T-helper 1 cell treated with Interleukin-12 subunit alpha and Interleukin-12 subunit beta and Interleukin-4 antibody, amounts not matched to agents 30 ng/mL and 1 ng/mL, for 36 hours (primary cell): ENCODE data around the gene SLC1A3. TPM values are rescaled to one million over a fixed set of nuclear protein-coding genes. Genes with fewer than 3 reads are reported as not detected.

ENCODE experiments used
- intact Hi-C: fragments of 100-400 bp; cut with micrococcal nuclease; formaldehyde crosslinking; loops from one replicate; pipeline ENCODE4 v1.15.1; 2024
- total RNA-seq: library from RNA; stranded (reverse); gene quantifications from 2 replicates; pipeline ENCODE4 v1.2.3, GENCODE V29; 2022

SLC1A3 gene
- total RNA-seq, 1 donor from 2014 or later: not detected

DNA sequence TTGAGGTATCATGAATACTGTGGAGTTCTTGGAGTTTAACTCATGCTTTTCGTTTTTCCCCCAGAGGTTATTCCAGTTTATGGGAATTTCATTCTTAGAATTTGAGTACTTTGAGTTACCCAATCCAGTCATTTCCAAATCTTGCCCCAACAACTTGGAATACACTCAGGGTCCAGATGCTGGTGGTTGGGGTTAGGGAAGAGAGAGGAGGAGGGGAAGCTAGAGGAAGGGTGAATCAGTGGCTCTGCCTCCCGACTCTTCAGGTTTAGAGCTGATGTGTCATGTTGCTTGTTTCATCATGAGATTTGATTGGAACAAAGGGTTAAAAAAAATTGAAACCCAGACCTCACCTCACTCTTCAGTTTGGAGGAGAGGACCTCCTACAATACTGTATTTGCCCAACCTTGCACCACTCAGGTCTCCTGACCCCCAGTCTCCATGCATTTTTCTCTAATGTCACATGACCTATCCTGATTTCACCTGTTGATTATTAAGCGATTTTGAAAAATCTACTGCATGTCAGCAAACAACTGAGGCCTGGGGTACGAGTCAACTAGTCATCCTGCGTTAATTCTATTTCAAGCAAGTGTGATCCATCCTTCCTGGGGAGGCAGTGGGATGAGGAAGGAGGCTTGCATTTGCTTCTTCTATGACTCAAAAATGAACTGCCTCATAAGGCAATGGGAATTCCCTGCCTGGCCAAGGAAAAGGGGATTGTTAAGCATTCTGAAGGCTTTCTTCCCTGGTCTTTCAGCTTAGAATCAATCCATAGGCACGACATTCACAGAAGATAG lies 6.2 kb upstream of the SLC1A3 start:
- intact Hi-C loops: no loop called here

DNA sequence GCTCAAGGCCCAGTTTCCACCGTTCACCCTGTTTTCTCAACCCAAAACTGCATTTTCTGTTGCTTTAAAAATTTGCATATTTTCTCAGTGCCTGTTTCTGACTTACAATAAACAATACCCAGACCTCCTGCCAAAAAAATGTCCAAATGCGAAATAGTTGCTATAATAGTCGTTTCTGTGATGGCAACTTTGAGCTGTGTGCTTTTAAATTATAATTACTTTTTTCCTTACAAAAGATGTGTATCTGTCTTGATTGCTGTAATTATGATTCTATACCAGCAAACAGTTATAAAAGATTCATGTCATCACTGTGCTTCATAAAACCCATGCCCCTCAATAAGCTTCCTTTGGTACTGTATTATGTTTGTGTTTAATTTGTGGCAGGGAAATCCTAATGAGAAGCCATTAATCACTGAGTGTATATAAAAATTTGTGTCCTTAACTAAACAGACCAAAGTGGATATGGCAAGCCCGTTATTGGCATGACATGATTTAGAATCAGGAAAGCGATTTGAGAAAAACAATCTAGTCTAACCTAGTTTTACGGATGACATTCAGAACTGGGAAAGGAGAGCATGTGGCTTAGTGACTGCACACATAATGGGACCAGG lies 5.4 kb upstream of the SLC1A3 start:
- intact Hi-C loops: no loop called here

DNA sequence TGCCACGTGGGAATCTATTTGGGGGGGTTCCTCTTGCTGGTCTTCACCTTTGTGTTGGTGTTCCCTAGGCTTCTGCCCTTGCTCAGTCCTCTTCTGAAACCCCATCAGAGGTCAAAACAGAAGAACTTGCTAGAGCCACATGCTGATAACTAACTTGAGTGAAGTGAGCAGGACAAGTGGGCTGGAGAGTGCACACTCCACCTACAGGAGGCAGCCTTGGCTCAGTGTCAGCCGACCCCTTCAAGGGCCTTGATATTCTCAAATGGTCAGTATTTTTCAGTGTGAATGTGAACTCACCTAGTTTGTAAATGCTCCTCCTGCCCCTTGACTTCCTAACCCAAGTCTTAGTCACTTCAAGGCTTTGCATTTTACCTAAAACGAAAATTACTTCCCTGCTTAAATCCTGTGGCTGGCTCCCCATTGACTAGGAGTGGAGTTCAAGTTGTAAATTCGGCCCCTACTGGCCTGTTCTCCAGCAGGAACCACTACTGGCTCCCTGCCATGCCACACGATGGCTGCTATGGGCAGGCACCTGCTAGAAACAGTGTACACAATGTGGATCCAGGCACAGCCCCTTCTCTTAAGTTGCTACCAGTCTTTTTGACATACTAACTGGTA lies 3.6 kb upstream of the SLC1A3 start:
- intact Hi-C loops: no loop called here

DNA sequence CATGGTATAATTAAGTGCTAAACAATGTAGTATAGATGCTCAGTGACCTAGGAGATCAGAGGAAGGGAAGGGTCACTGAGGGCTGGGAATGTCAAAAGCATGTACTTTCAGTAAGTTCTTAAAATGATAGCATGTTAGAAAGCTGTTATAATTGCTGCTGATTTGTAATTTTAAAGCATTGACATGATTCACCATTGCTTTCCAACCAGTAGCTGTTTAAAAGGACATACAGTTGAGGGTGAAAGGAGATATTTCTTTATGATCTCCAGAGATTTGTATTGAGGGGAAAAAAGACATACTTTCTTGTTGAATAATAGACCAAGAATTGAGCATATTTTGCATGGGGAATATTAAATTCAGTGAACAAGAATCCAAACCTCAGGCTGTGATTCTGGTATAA lies 1.2 kb upstream of the SLC1A3 start:
- intact Hi-C loops: no loop called here

DNA sequence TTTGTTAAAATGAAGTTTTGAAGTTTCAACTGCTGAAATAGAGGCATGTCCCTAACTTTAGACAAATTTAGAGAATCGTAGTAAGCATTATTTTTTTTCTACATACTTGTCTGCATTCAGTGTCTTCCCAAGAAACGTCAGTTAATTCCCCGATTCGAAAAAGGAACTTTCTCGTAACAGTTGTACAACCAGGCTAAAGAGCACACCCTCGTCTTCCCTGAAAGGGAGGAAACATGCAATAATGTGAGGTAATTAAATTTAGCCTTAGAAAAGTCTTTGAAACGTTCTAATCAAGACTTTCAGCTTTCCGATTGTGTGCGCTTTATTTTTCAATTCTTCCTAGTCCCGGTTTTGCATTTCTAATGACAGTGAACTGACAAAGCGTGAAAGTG lies 374 bp upstream of the SLC1A3 start:
- intact Hi-C loops: no loop called here

DNA sequence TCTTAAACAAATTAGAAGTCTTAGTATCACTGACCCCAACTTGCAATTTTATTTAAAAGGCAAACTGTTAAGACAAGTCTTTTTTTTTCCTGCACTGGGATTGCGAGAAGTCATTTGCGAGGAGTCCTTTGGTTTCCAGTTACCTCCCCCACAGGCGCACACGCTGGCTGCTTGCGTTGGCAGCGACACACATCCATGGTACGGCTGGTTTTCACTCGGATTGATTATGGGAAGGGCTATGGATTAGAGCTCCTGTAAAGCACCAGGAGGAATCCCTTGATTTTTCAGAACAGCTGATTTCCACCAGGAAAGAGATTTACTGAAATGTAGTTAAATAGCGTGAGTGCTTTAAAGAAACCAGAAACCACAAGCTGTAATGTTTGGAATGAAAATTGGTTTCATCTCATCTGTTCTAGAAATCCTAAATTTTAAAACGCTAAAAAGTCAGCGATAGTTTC lies 737 bp downstream of the SLC1A3 start:
- intact Hi-C loops: no loop called here

DNA sequence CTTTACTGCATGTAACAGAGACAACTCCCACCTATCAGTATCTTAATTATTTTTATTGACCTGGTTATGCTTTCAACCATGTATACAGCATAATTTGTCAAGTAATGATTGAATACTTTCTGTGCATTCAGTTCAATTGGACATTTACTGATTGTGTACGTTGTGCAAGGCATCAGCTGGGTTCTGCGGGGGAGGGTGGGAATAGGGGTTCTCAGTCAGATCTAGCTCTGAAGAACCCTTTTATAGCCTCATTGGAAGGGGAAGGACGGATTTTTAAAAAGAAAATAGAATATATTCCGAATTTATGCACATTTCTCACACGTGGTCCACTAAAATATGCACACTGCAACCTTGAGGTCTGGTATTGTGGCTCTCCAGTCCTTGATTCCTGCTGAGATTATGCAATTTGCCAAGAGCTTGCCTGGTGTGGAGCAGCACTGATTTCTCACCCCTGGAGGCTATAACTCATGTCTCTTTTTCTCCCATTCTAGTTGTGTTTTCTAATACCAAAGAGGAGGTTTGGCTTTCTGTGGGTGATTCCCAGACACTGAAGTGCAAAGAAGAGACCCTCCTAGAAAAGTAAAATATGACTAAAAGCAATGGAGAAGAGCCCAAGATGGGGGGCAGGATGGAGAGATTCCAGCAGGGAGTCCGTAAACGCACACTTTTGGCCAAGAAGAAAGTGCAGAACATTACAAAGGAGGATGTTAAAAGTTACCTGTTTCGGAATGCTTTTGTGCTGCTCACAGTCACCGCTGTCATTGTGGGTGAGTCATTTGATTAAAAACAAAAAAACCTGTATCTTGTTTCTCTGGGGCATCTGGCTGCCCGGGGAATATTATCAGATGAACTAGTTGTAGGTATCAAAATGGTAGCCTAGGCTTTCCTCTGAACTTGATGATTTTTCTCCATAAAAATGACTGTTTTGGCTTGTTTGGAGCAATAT lies 1.7 kb downstream of the SLC1A3 start:
- intact Hi-C loops: no loop called here

DNA sequence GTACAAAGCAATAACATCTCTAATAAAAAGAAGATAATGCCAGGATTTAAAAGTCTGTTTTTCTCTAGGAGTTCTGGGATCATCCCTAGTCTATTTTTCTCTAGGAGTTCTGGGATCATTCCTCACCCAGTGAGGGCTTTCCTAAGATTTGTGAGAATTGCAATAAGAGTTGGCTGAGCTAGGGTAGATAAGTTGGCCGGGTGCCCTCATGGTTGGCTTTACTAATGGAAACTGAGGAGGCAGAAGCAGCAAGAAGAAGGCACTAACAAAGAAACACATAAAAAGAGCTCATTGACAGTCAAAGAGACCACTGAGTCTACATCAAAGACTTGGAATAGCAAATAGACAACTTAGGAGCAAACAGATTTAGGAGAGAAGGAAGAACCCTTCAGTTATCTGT lies 4.2 kb downstream of the SLC1A3 start:
- intact Hi-C loops: no loop called here

DNA sequence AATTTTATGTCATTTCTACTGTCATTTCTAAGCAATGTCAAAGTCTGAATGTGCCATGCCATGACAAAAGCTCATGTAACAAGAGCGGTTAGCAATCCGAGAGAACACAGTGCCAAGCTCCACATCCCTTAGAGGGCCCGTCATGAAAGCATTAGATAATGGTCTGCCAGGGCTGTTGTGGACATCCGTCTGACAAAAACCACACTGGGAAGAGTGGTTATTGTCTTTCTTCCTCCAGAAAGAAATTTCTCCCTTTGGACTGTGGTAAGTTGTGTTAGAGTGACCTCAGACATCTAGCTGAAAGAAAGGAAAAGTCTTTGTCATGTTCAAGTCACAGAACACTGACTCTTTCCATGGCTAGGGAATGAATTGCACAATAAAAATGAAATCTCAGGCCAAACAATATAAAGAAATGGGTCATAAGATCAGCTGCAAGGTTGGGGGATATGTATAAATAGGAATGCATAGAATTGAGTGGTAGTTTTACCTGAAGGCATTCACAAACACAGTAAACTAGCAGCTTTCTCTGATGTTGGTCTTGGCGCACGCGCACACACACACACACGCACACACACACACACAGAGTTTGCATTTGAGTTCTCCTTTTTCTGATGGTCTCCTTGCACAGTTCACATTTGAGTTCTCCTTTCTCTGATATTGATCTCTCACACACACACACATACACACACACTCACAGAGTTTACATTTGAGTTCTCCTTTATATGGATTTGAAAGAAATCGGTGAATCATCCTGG lies 5.3 kb downstream of the SLC1A3 start:
- intact Hi-C loops: no loop called here

DNA sequence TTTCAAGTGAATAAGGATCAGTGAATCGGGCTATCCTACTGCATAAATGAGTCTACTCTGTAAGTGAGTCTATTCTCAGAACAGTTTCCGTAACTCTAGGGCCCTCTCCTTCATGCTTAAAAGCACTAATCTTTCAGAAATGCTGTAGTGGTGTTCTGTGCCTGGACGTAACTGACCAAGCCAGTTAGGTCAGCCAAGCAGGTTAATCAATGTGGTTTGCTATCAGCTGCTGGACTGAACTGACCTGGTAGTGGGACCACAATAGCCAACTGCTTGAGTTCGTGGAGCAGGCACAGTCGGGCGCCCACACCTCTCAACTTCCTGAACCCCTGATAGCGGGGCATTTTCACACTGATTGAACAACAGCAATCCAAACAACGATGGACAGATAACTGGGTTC lies 6.8 kb downstream of the SLC1A3 start:
- intact Hi-C loops: no loop called here

DNA sequence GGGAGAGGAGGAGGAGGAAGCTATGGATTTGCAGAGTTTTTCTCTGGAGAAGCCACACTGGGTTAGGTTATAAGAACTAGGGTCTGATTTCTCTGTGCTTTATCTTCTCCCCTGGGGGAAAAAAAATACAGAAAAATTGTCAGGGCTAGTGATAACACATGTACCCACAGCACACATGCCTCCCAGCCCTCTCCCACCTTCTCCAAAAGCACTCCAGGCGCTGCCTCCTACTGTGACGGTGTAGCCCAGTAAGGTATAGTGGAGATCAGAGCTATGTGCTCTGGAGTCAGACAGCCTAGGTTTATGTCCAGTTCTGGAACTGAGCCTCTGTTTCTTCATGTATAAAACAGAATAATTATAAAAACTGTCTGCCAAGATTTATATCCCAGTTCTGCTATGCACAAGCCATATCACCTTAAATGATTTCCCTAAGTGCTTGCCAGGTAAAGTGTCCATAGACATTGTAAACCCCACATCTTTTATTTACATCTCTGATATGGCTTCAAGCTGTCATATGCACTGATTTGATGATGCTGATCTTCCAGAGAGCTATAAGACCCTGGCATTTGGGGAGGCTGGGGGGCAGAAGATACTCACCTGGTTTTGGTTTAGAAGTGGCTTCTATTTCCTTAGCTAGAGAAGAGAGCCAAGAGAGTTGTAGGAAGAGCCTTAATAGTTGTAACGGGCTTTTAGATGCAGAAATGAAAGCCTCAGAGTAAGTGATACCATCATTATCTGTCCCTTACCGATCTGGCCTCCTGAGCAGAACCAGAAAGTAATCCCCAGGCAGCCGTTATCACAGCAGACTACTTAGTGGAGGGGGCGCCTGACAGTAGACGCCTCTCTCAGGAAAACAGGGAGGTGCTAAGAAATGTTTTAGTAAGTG lies 7.6 kb downstream of the SLC1A3 start:
- intact Hi-C loops: no loop called here

DNA sequence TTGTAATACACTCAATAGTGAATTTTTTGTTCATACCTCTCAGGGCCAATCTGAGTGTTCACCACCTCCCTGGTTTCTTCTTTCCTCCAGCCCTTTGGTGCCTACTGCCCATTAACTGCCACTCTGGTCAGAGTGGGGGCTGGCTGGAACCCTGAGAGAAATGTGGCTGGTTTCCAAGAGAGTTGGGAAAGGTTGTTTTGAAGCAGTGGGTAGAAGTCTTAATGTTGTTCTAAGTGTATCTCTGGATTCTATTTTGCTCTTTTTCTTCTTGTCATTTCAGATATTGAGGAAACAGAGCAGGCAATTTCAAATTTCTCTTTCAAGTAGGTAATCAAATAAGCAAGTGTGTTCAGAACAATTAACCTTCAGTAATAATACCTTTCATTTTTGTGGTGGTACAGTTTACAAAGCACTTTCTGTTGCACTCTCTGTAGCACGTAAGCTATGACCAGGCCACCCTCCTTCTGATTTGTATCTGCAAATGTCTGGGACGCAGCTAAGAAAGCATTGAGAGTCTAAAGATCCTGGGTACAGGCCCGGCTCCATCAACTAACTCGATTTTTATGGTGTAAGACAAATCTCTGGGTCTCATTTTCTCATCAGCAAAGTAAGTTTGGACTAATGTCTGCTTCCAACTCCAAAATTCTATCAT lies 8.4 kb downstream of the SLC1A3 start:
- intact Hi-C loops: no loop called here

DNA sequence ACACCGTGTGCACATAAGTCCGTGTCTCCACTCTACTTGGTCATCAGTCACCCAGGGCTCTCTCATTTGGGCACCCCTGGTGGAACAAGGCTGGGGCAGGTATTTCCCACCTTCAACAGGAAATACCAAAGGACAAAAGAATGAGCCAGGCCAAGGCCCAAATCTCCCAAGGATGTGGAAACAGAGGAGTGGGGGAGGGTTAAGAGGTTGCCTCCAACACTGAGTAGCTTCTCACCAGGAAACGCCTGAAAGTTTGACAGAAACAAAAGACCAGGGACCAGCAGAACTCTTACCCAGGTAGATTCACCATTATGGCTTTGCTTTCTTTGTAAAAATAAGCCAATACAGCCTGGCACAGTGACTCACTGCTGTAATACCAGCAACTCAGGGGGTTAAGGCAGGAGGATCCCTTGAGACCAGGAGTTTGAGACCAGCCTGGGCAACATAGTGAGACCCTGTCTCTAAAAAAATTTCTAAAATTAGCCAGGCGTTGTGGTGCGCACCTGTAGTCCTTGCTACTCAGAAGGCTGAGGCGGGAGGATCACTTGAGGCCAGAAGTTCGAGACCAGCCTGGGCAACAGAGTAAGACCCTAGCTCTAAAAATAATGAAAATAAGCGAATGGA lies 12.7 kb downstream of the SLC1A3 start:
- intact Hi-C loops: no loop called here

DNA sequence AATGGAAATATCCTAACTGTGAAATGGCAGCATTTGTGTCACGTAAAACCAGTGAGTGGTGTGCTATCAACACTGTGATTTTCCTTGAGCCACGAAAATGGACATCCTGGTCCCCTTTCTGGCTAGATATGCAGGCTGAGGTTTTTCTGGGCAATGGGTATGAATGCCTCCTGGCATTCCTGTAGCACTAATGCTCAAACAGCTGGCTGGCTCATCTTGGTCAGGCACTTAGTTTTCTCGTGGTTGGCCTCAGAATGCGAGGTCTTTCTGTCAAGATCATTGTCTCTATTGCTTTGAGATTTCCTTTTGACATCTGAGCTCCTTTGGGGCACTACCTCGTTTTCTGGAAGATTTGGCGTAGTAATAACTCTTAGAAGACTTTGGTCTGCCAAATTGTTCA lies 15.6 kb downstream of the SLC1A3 start:
- intact Hi-C loops: no loop called here

DNA sequence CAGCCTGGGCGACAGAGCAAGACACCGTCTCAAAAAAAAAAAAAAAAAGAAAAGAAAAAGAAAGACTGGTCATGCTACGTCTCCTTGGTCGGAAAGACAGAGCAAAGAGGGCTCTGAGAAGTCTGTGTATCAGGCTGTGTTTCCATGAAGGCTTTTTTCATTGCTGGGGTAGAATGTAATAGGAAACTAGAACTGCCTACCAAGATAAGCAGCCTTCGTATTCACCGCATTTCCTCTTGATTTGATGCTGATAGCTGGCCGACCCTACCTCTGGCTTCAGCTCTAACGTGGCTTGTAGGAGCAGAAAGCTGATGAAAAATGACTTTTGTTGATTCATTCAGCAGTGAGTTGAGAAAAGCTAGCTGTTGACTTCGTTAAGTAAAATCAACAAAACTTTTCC lies 17.4 kb downstream of the SLC1A3 start:
- intact Hi-C loops: no loop called here

DNA sequence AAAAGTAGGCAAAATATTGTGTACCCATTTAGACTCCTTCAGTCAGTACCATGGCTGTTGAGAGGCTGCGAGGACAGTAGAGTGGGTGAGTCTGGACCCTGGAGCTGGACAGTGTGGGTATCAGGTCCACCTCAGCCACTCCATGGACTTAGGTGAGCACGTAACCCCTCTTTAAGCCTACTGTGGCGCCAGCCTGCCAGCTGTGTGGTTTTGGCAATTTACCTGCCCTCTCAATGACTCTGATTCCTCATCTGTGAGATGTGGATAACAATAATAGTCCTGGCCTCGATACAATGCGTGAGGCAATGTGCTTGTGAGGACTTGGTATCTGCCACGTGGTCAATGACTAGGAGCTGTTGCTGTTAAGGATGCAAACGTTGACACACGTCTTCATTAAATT lies 17.9 kb downstream of the SLC1A3 start:
- intact Hi-C loops: no loop called here

DNA sequence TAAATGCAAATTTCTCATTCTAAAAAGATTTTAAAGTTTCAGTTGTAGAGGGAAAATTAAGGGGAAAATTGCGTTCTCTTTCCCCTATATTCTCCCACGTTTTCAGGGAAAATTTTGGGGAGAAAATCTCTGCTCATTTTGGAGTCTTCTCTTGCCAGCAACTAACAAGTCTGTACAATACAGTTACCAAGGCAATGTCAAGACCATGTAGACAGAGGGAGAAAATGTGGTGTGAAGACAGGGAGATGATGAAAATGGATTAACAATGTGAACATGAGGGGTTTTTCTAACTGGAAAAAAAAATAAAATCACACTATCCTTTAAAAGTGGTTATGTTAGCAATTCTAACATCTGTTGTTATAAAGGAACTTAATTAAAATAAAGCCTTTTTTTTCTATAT lies 22.3 kb downstream of the SLC1A3 start:
- intact Hi-C loops: no loop called here

DNA sequence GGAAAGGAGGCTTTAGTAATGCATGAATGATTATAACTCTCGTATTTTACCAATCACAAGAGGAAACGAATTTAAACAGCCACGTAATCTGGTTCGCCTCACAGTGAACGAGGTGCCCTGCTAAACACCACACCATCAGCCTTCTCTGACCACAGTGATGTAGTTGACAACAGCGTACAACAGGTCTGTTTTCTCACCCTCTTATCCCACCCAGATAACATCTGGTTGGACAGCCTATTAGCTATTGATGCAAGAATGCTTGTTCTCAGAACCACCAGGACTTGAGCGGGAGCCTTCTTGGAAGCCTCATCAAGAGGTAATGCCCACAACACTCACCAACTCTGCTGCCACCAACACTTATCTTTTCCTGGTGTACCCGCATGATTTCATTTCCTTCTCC lies 23.3 kb downstream of the SLC1A3 start:
- intact Hi-C loops: no loop called here
